SU-DHL-6 (cell line): ENCODE data around the gene HECTD4.

Experiments
- H2AFZ ChIP-seq: fragments of 200-600 bp; sonication (generic); 2 replicates; pipeline ENCODE4 v1.6.1; 2014; ENCODE audit warnings: low read depth, mild to moderate bottlenecking, moderate library complexity, mixed read lengths, antibody characterized with exemption, low read length; ENCODE audit not compliant: severe bottlenecking
- H3F3A ChIP-seq: fragments of 200-600 bp; shearing (Covaris generic); 2 replicates; pipeline ENCODE4 v1.6.0; 2016; ENCODE audit warnings: antibody characterized with exemption, mild to moderate bottlenecking; ENCODE audit not compliant: insufficient read depth
- H3K27ac ChIP-seq: fragments of 200-600 bp; sonication (generic); 2 replicates; pipeline ENCODE4 v1.5.1; 2016; ENCODE audit warnings: low read depth, mild to moderate bottlenecking, low read length, moderate library complexity, mixed read lengths
- H3K27me3 ChIP-seq: fragments of 200-600 bp; sonication (generic), shearing (Covaris generic); 2 replicates; pipeline ENCODE4 v1.6.0; 2014; ENCODE audit warnings: mild to moderate bottlenecking, low read length
- H3K36me3 ChIP-seq: fragments of 200-600 bp; sonication (generic); 2 replicates; pipeline ENCODE4 v1.6.1; 2014; ENCODE audit warnings: mild to moderate bottlenecking, low read length, mixed read lengths
- H3K4me2 ChIP-seq: fragments of 300-600, 200-600 bp; shearing (Covaris generic), sonication (generic); 2 replicates; pipeline ENCODE4 v1.6.0; 2014; ENCODE audit warnings: low read length, low read depth, mild to moderate bottlenecking; ENCODE audit not compliant: poor library complexity, severe bottlenecking
- H3K4me3 ChIP-seq: fragments of 200-600 bp; sonication (generic); 2 replicates; pipeline ENCODE4 v1.5.1; 2014; ENCODE audit warnings: antibody characterized with exemption, low read length, mild to moderate bottlenecking, mixed read lengths; ENCODE audit not compliant: insufficient read depth, poor library complexity, severe bottlenecking
- H3K79me2 ChIP-seq: fragments of 200-600 bp; sonication (generic); 2 replicates; pipeline ENCODE4 v1.6.1; 2014; ENCODE audit warnings: mild to moderate bottlenecking, low read length, moderate library complexity; ENCODE audit not compliant: insufficient read depth
- H3K9ac ChIP-seq: fragments of 200-600 bp; sonication (generic); 2 replicates; pipeline ENCODE4 v1.7.0; 2014; ENCODE audit warnings: mild to moderate bottlenecking, low read length
- H3K9me2 ChIP-seq: fragments of 200-600 bp; sonication (generic); replicated peaks from 2 replicates; pipeline ENCODE4 v1.6.1; 2014; ENCODE audit warnings: low read length; ENCODE audit not compliant: insufficient read depth
- H3K9me3 ChIP-seq: fragments of 200-600 bp; sonication (generic); 2 replicates; pipeline ENCODE4 v1.6.1; 2014; ENCODE audit warnings: low read length, mixed read lengths; ENCODE audit not compliant: insufficient read depth
- H4K20me1 ChIP-seq: fragments of 200-600 bp; sonication (generic); 2 replicates; pipeline ENCODE4 v1.6.1; 2014; ENCODE audit warnings: low read depth, mild to moderate bottlenecking, antibody characterized with exemption, low read length, moderate library complexity, mixed read lengths
- CTCF ChIP-seq: fragments of 200-600 bp; sonication (generic); IDR thresholded peaks from one replicate; pipeline ENCODE4 v1.5.1; 2017; ENCODE audit warnings: antibody characterized with exemption, mild to moderate bottlenecking, low read length, moderate library complexity; ENCODE audit not compliant: insufficient read depth, poor library complexity, severe bottlenecking
- EZH2phosphoT487 ChIP-seq: fragments of 200-600 bp; sonication (generic), shearing (Covaris generic); conservative IDR thresholded peaks from 2 replicates; pipeline ENCODE4 v1.6.1; 2018; ENCODE audit warnings: mild to moderate bottlenecking, antibody characterized with exemption, low read length, moderate library complexity, mixed read lengths

The HECTD4 gene

GRCh38 chr12:112117685-112118084, 264.5 kb downstream of the HECTD4 start:
- no peaks in the 10 kb centered on the region for H3F3A ChIP-seq
- H3K27me3 ChIP-seq: no peaks in the 10 kb centered on the region
- no peaks in the 10 kb centered on the region for H3K9me2 ChIP-seq
- no peak overlapping the region for H3K27ac ChIP-seq
- H2AFZ ChIP-seq: no peak overlapping the region
- no peak overlapping the region for H3K4me2 ChIP-seq
- no peaks in the 10 kb centered on the region for H3K36me3 ChIP-seq
- no peaks in the 10 kb centered on the region for H4K20me1 ChIP-seq
- H3K9me3 ChIP-seq: no peaks in the 10 kb centered on the region
- no peak for TF ChIP-seq CTCF
- no peak for TF ChIP-seq EZH2phosphoT487
- H3K4me3 ChIP-seq: no peak overlapping the region
- no peak overlapping the region for H3K9ac ChIP-seq
- no peaks in the 10 kb centered on the region for H3K79me2 ChIP-seq

DNA sequence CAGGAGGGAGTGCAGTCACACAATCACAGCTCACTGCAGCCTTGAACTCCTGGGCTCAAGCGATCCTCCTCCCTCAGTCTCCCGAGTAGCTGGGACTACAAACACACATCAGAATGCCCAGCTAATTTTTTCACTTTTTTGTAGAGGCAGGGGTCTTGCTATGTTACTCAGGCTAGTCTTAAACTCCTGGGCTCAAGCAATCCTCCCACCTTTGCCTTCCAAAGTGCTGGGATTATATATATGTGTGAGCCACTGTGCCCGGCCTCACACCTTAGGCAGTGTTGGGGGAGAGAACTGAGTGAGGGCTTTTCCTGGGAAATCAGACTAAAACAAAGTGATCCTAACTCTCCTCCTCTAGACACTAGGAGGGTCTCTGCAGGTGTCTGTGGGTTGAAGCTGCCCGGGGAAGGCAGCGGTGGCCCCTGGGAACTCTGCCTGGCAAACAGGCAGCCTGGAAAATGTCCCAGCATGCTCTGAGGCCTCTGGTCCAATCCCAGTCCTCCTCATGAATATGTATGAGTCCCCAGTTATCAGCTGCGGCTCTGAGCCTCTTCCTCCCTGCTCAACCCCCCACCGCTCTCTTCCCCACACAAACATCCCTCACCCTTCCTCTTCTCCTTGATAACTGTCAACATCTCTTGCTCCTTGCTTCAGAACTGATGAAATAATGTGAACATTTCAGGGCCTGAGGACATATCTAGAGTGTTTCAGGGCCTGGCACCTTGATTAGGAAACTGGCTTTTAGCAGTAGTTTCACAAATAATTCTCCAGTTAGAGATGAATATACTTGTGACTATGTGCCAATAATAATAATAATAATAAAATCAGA, 265.8 kb downstream of the HECTD4 start:
- TF ChIP-seq EZH2phosphoT487 (no peak), CTCF (no peak)
- no peaks in the 10 kb centered on the region for H3K36me3 ChIP-seq
- H3K4me3 ChIP-seq: no peak overlapping the region
- no peak overlapping the region for H3K27ac ChIP-seq
- peak overlapping the region; percentile 7 for H3K4me2 ChIP-seq
- no peaks in the 10 kb centered on the region for H3F3A ChIP-seq
- H3K79me2 ChIP-seq: no peaks in the 10 kb centered on the region
- peak overlapping the region; percentile 82 for H2AFZ ChIP-seq
- no peaks in the 10 kb centered on the region for H3K9me2 ChIP-seq
- H3K9me3 ChIP-seq: no peaks in the 10 kb centered on the region
- H3K27me3 ChIP-seq: no peaks in the 10 kb centered on the region
- H4K20me1 ChIP-seq: no peaks in the 10 kb centered on the region
- H3K9ac ChIP-seq: no peak overlapping the region

GRCh38 chr12:112115259-112116045, 266.8 kb downstream of the HECTD4 start:
- H3K9ac ChIP-seq: no peak overlapping the region

More at GRCh38 chr12:112115259-112116045, 266.8 kb downstream of the HECTD4 start:
- H3K9me3 ChIP-seq: no peaks in the 10 kb centered on the region
- H4K20me1 ChIP-seq: no peaks in the 10 kb centered on the region
- no peaks in the 10 kb centered on the region for H3K27me3 ChIP-seq
- no peak for TF ChIP-seq CTCF
- no peak for TF ChIP-seq EZH2phosphoT487
- H3F3A ChIP-seq: peaks cover 2% of the 10 kb centered on the region
- no peak overlapping the region for H2AFZ ChIP-seq
- H3K4me2 ChIP-seq: no peak overlapping the region
- no peak overlapping the region for H3K27ac ChIP-seq
- no peaks in the 10 kb centered on the region for H3K9me2 ChIP-seq
- H3K79me2 ChIP-seq: no peaks in the 10 kb centered on the region
- H3K36me3 ChIP-seq: no peaks in the 10 kb centered on the region
- H3K4me3 ChIP-seq: no peak overlapping the region
